Caki2 (cell line): ENCODE measurements around the gene CDHR4. TPM values are rescaled to one million over a fixed set of nuclear protein-coding genes. Genes with fewer than 3 reads are reported as not detected.
A peak's percentile ranks its signal among the peaks of the same experiment; 100 is the strongest.

Experiments used
- DNase-seq: peaks from one replicate; pipeline ENCODE4 v3.0.0-alpha.2; 2015; ENCODE audit warnings: low read depth
- in situ Hi-C: cut with HindIII; loops from 2 replicates; pipeline ENCODE4 v1.10.0; 2016; ENCODE audit warnings: low sequenced_read_pairs, low pct_unique_long_range_greater_than_20kb, mixed read lengths
- total RNA-seq: library from RNA; depleted of rRNA; stranded (reverse); fragments of >200 nt; shearing (Covaris generic); gene quantifications from 2 replicates; pipeline ENCODE4 v1.2.3, GENCODE V29; 2014; ENCODE audit warnings: low replicate concordance

Gene CDHR4
- total RNA-seq, 1 experiment from 2014 or later = not detected

DNA sequence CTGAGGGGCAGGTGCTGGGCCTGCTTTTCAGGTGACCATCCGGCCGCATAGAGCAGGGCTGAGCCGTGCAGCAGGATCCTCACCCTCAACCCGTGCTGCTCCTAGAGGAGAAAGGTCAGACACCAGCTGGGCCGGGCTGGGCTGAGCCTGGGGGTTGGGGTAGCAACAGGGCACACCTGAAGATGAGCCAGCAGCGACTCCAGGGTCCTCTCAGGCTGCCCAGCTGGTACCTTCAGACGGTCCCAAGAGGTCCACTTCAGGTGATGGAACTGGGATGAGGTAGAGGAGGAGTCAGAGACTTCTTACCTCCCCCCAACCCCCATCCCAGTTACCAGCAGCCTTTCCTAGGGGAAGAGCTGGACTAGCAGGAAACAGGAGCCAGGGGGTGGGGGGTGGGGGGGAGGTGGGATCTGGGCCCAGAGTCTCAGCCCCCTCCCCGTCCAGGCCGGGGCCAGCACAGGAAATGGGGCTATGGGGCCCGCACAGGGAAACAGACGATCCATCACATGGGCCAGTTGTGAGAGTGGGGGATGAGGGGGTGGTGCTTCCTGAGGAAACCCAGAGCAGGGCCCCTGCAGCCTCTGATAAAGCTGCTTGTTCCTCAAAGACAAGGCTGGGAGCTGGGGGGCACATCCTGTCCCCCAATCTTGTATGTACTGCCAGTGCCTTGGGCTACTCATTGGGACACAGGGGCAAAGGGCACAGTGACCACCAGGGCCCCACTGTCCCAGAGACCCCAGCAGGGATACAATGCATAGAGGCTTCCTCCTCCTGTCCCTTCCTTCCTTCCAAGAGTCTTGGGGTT is 6.4 kb upstream of the CDHR4 start:
- DNase-seq = no peak
- in situ Hi-C loops = no loop called here

DNA sequence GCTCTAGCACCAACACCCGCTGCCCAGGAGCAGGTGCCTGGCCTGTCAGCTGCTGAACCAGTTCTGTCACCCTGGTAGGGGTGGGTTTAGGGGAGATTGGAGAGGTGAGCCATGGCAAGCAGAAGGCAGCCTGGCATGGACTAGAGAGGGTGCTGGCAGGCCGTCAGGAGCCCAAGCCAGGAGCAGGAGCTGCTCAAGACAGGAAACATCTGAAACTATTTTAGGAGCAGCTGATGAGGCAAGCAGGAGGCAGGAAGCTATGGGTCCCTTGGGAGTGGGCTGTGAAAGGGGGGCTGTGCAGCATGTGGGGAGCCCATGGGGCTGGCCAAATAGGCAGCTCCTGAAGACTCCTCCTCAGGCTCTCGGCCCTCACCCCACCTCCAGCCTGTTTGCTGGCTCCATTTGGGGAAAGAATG is 5.7 kb upstream of the CDHR4 start:
- in situ Hi-C loops = no loop called here
- DNase-seq = no peak

DNA sequence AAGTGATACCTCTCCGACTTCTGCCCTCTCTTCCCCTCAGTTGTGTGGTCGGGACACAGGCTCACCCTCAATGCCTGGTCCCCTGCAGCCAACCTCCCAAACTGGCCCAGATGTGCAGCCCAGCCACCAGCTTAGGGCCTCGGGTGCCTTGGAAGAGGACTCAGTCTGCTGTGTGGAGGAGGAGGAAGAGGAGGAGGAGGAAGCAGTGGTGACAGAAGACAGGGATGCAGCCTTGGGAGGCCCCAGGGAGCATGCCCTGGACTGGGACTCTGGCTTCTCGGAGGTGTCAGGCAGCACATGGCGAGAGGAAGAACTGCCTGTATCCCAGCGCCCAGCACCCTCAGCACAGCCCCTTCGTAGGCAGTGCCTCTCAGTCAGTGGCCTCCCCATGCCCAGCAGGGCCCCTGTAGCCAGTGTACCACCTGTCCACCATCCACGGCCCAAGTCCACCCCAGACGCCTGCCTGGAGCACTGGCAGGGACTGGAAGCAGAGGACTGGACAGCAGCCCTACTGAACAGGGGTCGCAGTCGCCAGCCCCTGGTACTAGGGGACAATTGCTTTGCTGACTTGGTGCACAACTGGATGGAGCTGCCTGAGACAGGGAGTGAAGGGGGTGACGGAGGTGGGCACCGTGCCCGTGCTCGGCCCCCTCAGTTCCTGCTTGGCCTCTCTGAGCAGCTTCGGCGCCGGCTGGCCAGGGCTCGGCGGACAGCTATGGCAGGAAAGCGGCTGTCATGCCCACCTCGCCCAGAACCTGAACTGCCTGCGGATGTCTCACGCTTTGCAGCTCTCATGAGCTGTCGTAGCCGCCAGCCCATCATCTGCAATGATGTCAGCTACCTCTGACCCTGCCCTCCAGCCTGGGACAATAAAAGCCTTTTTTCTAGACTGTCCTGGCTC is 4.7 kb upstream of the CDHR4 start:
- no peak for DNase-seq
- in situ Hi-C loops = no loop called here

- no peak for DNase-seq
- in situ Hi-C loops = no loop called here
These were observed 3.9 kb upstream of the CDHR4 start for GRCh38 chr3:49803465-49804140.

DNA sequence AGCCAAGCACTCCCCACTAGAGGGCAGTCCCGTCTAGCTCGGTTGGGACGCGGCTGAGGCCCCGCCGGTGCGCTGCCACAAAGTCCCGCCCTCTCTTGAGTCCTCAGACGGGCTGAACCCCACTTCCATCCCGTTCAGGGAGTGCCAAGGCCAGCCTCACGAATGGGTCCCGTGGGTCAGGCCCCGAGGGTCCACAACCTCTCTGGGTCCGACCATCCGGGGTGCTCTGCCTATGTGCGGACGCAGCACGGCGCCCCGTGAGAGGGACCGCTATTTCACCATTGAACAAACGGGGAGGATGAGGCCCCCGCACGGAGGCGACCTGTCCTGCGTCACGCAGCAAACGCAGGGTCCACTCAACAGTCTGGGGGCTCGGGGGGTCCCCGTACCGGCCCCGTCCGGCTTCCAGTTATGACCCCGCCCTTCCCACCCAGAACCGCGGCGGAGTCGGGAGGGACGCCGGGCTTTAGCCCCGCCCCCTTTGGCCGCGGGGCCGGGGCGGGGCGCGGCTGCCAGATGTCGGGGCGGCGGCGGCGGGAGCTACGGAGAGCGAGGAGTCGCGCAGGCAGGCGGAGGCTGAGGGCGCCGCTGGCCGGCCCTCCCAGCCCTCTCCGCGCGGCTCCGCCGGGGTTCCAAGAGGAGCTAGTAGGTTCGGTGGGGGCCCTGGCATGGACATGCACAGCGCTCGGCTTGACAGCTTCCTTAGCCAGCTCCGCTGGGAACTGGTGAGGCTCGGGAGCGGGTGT is 3.2 kb upstream of the CDHR4 start, which contains the start of gene INKA1:
TSS of gene INKA1 (plus strand) at position 543 of the 746 bp plus-strand sequence. CDS start at position 675, 132 bp downstream.
- peak; percentile 67 for DNase-seq
- in situ Hi-C loops = no loop called here

DNA sequence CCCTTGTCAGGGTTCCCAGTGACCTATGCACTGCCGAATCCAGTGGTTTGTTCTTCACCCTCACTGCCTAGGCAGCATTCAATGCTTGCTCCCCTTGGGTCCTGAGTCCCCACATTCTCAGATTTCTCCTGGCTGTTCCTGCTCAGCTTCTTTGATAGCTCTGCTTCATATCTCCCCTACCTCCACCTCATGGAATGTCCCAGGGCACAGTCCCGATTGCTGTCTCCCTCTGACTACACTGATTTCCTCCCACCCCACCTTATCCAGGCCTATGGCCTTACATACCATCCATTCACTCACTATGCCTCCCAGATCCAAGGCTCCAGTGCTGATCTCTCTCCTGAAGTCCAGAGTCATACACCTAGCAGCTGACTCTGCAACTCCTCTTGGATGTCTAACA is 1.5 kb upstream of the CDHR4 start:
- in situ Hi-C loops = no loop called here
- no peak for DNase-seq

GRCh38 chr3:49799105-49799504 is 568 bp downstream of the CDHR4 start:
- in situ Hi-C loops = no loop called here

GRCh38 chr3:49794926-49795905 is 4.5 kb downstream of the CDHR4 start:
- in situ Hi-C loops = no loop called here
- no peak for DNase-seq

More at GRCh38 chr3:49799105-49799504, 568 bp downstream of the CDHR4 start:
- DNase-seq = no peak

GRCh38 chr3:49794431-49794830 is 5.2 kb downstream of the CDHR4 start:
- in situ Hi-C loops = no loop called here
- no peak for DNase-seq

- in situ Hi-C loops = no loop called here
- no peak for DNase-seq
These were observed 6.1 kb downstream of the CDHR4 start for GRCh38 chr3:49793486-49794085.

- in situ Hi-C loops = no loop called here
- DNase-seq = no peak
These were observed 7.1 kb downstream of the CDHR4 start for GRCh38 chr3:49792371-49793150.

- no peak for DNase-seq
- in situ Hi-C loops = no loop called here
These were observed 8.1 kb downstream of the CDHR4 start for GRCh38 chr3:49791571-49791970.

- no peak for DNase-seq
- in situ Hi-C loops = no loop called here
These were observed 8.9 kb downstream of the CDHR4 start for GRCh38 chr3:49790626-49791411.

GRCh38 chr3:49788056-49788455 is 11.6 kb downstream of the CDHR4 start:
- DNase-seq = no peak
- in situ Hi-C loops = no loop called here

- DNase-seq = no peak
- in situ Hi-C loops = no loop called here
These were observed 12.1 kb downstream of the CDHR4 start for GRCh38 chr3:49787536-49787935.
